Keratinocyte (primary cell): Measurements from ENCODE around the gene ANKRD24. TPM values are rescaled to one million over a fixed set of nuclear protein-coding genes. Genes with fewer than 3 reads are reported as not detected.

Experiments
- DNase-seq: peaks from one replicate; pipeline ENCODE4 v3.0.0-alpha.2; 2011; ENCODE audit warnings: low read depth, missing footprints, low spot score
- FAIRE-seq: peaks from 2 replicates; lab custom pipeline; 2011; peaks lifted over from hg19 to GRCh38; lab: Jason Lieb, UNC
- H2AFZ ChIP-seq: 2 replicates; pipeline ENCODE4 v1.6.0; 2012; ENCODE audit warnings: low read length, control low read depth, inconsistent platforms; ENCODE audit not compliant: control insufficient read depth
- H3K27ac ChIP-seq: 2 replicates; pipeline ENCODE4 v1.5.1; 2011; ENCODE audit warnings: low read length; ENCODE audit not compliant: control insufficient read depth, insufficient read depth
- H3K27me3 ChIP-seq: 3 replicates; pipeline ENCODE4 v1.6.0; 2011; ENCODE audit warnings: low read length; ENCODE audit not compliant: control insufficient read depth, insufficient read depth; ENCODE audit errors: extremely low read depth
- H3K36me3 ChIP-seq, 2 experiments: 2 replicates in 1 of 2; 3 replicates in 1 of 2; pipeline ENCODE4 v1.5.1; 2011; ENCODE audit warnings: low read length in 2 of 2, mild to moderate bottlenecking in 1 of 2; ENCODE audit not compliant: control insufficient read depth in 2 of 2, insufficient read depth in 2 of 2; ENCODE audit errors: extremely low read depth in 1 of 2
- H3K4me1 ChIP-seq: 3 replicates; pipeline ENCODE4 v1.5.1; 2011; ENCODE audit warnings: low read length; ENCODE audit not compliant: control insufficient read depth, insufficient read depth; ENCODE audit errors: extremely low read depth
- H3K4me2 ChIP-seq: 3 replicates; pipeline ENCODE4 v1.6.0; 2011; ENCODE audit warnings: low read depth, low read length; ENCODE audit not compliant: control insufficient read depth, insufficient read depth; ENCODE audit errors: extremely low read depth
- H3K4me3 ChIP-seq, 3 experiments: fragments of 200-600 bp in 1 of 3; sonication (generic) in 1 of 3; 2 replicates in 2 of 3; 3 replicates in 1 of 3; pipeline ENCODE4 v1.5.1; 2011 to 2016; ENCODE audit warnings: low read length in 3 of 3, mild to moderate bottlenecking in 3 of 3, control low read depth in 2 of 3, inconsistent platforms in 1 of 3, low read depth in 1 of 3, mixed read lengths in 1 of 3, mixed run types in 1 of 3, moderate library complexity in 1 of 3; ENCODE audit not compliant: control insufficient read depth in 2 of 3, insufficient read depth in 2 of 3; ENCODE audit errors: extremely low read depth in 1 of 3
- H3K79me2 ChIP-seq: 2 replicates; pipeline ENCODE4 v1.6.0; 2012; ENCODE audit warnings: low read length; ENCODE audit not compliant: control insufficient read depth, insufficient read depth
- H3K9ac ChIP-seq: 3 replicates; pipeline ENCODE4 v1.6.0; 2011; ENCODE audit warnings: low read length; ENCODE audit not compliant: control insufficient read depth, insufficient read depth; ENCODE audit errors: extremely low read depth
- H3K9me1 ChIP-seq: 3 replicates; pipeline ENCODE4 v1.6.0; 2011; ENCODE audit warnings: low read length; ENCODE audit not compliant: control insufficient read depth, insufficient read depth; ENCODE audit errors: extremely low read depth
- H3K9me3 ChIP-seq: 2 replicates; pipeline ENCODE4 v1.5.1; 2012; ENCODE audit warnings: low read depth, low read length; ENCODE audit not compliant: control insufficient read depth
- H4K20me1 ChIP-seq: 3 replicates; pipeline ENCODE4 v1.6.0; 2011; ENCODE audit warnings: low read length; ENCODE audit not compliant: control insufficient read depth, insufficient read depth; ENCODE audit errors: extremely low read depth
- EZH2 ChIP-seq: IDR thresholded peaks from one replicate; pipeline ENCODE4 v1.6.1; 2012; ENCODE audit warnings: inconsistent platforms, mild to moderate bottlenecking, low read length, moderate library complexity
- dilution Hi-C: fragments of 300-500 bp; cut with MboI; formaldehyde crosslinking; loops from one replicate; pipeline ENCODE4 v1.7.0; 2020; ENCODE audit warnings: low sequenced_read_pairs; ENCODE audit not compliant: extremely low pct_ligation_motif_present
- polyA plus RNA-seq, 5 experiments: library from polyadenylated mRNA; depleted of rRNA in 3 of 5; stranded (reverse) in 3 of 5; stranded (forward) in 1 of 5; unstranded in 1 of 5; fragments of >200 nt; gene quantifications; 1 replicate in 1 of 5; 2 replicates in 3 of 5; 3 replicates in 1 of 5; pipeline versions ENCODE4 v1.2.1 to v1.2.3, GENCODE V29; 2011 to 2012; ENCODE audit warnings: missing spikeins in 2 of 5, low read depth in 1 of 5, low replicate concordance in 1 of 5
- TF ChIP-seq, protein P1 (sequence below), 3 experiments: IDR thresholded peaks in 1 of 3; conservative IDR thresholded peaks in 1 of 3; optimal IDR thresholded peaks in 1 of 3; 2 replicates in 2 of 3; 3 replicates in 1 of 3; pipeline versions ENCODE3 to v1.5.1; 2011; ENCODE audit warnings: low read length in 3 of 3, mild to moderate bottlenecking in 3 of 3, moderate library complexity in 2 of 3, control low read depth in 1 of 3, inconsistent platforms in 1 of 3; ENCODE audit not compliant: insufficient read depth in 2 of 3; ENCODE audit errors: extremely low read depth in 1 of 3

ANKRD24 gene
- polyA plus RNA-seq, 1 donor (not counting 4 experiments of a cell fraction or from before 2014, with no cell fraction given) = 0.07 TPM

DNA sequence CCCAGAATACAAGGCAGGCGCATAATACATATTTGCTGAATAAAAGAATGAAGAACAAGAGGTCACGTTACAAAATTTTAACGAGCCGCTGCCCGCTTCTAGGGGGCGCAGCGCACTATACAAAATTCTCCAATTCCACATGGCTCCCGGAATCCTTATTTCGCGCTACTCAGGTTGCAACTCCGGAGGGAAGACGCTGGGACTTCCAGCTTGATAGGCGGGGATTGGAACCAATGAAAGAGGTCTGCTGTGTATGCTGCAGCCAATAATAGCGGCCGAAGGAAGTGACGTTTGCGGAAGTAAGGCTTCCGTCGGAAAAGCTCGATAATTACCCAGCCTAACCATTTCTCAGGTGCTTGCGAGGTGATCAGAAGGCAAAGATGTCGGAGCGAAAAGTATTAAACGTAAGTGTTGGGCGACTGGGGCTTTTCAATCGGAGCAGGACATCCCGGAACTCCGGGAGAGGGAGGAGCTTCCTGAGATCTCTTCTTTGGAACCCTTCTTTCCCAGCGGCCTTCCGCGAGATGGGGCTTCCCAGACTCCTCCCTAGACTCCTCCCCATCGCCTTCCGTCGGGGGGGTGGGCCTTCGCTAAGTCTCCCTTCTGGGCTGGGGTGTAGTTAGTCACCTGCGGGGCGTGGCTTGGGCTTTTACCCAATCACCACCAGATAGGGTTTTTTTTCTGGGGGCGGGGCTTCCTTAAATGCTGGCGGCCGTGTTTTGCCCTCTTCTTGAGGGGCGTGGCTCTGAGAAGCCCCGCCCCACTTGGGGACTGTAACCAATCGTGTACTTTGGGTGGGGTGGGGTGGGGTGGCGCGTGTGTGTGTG is 64.5 kb downstream of the ANKRD24 start, which contains the start of gene YJU2:
Gene YJU2 (plus strand): TSS at position 314 of the 827 bp plus-strand sequence. CDS start 67 bp downstream, at position 381.
- peak within 1 kb of the TSS; percentile 100 for H3K9ac ChIP-seq
- peak within 1 kb of the TSS; percentile 100 for H3K27ac ChIP-seq
- H3K4me1 ChIP-seq = peaks cover 9% of the 10 kb centered on the region
- H3K4me2 ChIP-seq = peak within 1 kb of the TSS; percentile 84
- H3K4me3 ChIP-seq = peak within 1 kb of the TSS; percentile 47 to 98 (median 88)
- no peaks in the 10 kb centered on the region for H3K9me3 ChIP-seq
- H3K27me3 ChIP-seq = no peaks in the 10 kb centered on the region
- no peaks in the 10 kb centered on the region for H3K9me1 ChIP-seq
- TF ChIP-seq EZH2 = no peak
- TF ChIP-seq, protein P1, sequence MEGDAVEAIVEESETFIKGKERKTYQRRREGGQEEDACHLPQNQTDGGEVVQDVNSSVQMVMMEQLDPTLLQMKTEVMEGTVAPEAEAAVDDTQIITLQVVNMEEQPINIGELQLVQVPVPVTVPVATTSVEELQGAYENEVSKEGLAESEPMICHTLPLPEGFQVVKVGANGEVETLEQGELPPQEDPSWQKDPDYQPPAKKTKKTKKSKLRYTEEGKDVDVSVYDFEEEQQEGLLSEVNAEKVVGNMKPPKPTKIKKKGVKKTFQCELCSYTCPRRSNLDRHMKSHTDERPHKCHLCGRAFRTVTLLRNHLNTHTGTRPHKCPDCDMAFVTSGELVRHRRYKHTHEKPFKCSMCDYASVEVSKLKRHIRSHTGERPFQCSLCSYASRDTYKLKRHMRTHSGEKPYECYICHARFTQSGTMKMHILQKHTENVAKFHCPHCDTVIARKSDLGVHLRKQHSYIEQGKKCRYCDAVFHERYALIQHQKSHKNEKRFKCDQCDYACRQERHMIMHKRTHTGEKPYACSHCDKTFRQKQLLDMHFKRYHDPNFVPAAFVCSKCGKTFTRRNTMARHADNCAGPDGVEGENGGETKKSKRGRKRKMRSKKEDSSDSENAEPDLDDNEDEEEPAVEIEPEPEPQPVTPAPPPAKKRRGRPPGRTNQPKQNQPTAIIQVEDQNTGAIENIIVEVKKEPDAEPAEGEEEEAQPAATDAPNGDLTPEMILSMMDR (optimal IDR thresholded peaks at IDR 0.05 in 1 of 3, IDR thresholded peaks at IDR 0.05 in 1 of 3, conservative IDR thresholded peaks at IDR 0.05 in 1 of 3; ENCODE audit: extremely low read depth in 1 of 3, insufficient read depth in 2 of 3, low read length in 3 of 3) = peak; percentile 39 to 72 (median 62)
- dilution Hi-C loops = no loop called here
- peak within 1 kb of the TSS; percentile 99 for H2AFZ ChIP-seq
- peaks cover 6% of the 10 kb centered on the region for H3K79me2 ChIP-seq
- no peaks in the 10 kb centered on the region for H4K20me1 ChIP-seq
- peak; percentile 80 for FAIRE-seq
- DNase-seq = peak; percentile 95
- peaks cover 12 to 29% of the 10 kb centered on the region in 2 experiments for H3K36me3 ChIP-seq

DNA sequence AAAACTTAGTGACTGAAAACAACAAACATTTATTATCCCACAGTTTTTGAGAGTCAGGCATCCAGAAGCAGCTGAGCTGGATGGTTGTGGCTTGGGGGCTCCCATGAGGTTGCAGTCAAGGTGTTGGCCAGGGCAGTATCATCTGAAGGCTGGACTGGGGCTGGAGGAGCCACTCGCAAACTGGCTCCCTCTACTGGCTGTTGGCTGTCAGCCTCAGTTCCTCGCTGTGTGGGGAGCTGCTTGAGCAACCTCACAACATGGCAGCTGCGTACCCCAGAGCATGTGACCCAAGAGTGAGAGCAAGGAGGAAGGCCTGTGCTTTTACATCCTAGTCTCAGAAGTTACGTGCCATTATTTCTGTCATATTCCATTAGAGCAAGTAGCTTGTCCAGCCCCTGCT is 74.1 kb downstream of the ANKRD24 start:
- Histone ChIP-seq H2AFZ (no peak overlapping the region), H3K4me2 (no peak overlapping the region)

More for the DNA sequence above, 74.1 kb downstream of the ANKRD24 start:
- Histone ChIP-seq H3K27ac (no peak overlapping the region), H3K9me1 (no peaks in the 10 kb centered on the region), H3K9ac (no peak overlapping the region), H3K27me3 (no peaks in the 10 kb centered on the region), H3K79me2 (no peaks in the 10 kb centered on the region), H3K4me3 (no peak overlapping the region), H3K36me3 (peaks cover 25 to 35% of the 10 kb centered on the region in 2 experiments), H3K4me1 (no peaks in the 10 kb centered on the region), H4K20me1 (no peaks in the 10 kb centered on the region), H3K9me3 (peaks cover 7% of the 10 kb centered on the region)
- TF ChIP-seq EZH2 = no peak
- TF ChIP-seq, protein P1 (optimal IDR thresholded peaks at IDR 0.05 in 1 of 3, IDR thresholded peaks at IDR 0.05 in 1 of 3, conservative IDR thresholded peaks at IDR 0.05 in 1 of 3; ENCODE audit: extremely low read depth in 1 of 3, insufficient read depth in 2 of 3, low read length in 3 of 3) = peak in 2 of 3 experiments; percentile 26 to 30
- dilution Hi-C loops = no loop called here
- FAIRE-seq (no peak), DNase-seq (no peak)
